B cell (primary cell): ENCODE measurements around the gene SNED1. TPM values are rescaled to one million over a fixed set of nuclear protein-coding genes. Genes with fewer than 3 reads are reported as not detected.

ENCODE experiments used
- ATAC-seq: fragments of 200-7000 bp; cut with Tn5 transposase; one replicate; pipeline ENCODE4 v1.10.0; 2021; ENCODE audit warnings: low read depth, mild to moderate bottlenecking, moderate number of reproducible peaks, moderate library complexity
- CTCF ChIA-PET: fragments of 350-600 bp; sonication (Branson Sonifier 250); formaldehyde crosslinking; loops from one replicate; lab custom pipeline; 2021; ENCODE audit warnings: antibody characterized with exemption, inconsistent platforms; lab: Charles Lee
- POLR2A ChIA-PET: fragments of 350-600 bp; sonication (Branson Sonifier 250); formaldehyde crosslinking; loops from one replicate; lab custom pipeline; 2021; ENCODE audit warnings: antibody characterized with exemption; lab: Charles Lee
- DNase-seq: peaks from one replicate; pipeline ENCODE4 v3.0.0; 2013
- H2AFZ ChIP-seq: 2 replicates; pipeline ENCODE4 v1.6.1; 2012; ENCODE audit warnings: mild to moderate bottlenecking, low read depth, low read length; ENCODE audit not compliant: insufficient read depth, poor library complexity, severe bottlenecking
- H3K27ac ChIP-seq, 2 donors: 1 replicate in 1 of 2; 2 replicates in 1 of 2; pipeline ENCODE4 v1.5.1; 2012 to 2013; ENCODE audit warnings: low read length in 2 of 2, mild to moderate bottlenecking in 2 of 2, moderate library complexity in 1 of 2
- H3K27me3 ChIP-seq, 4 experiments: fragments of 200-600 bp in 1 of 4; sonication (generic) in 1 of 4; replicated peaks in 1 of 4; 1 replicate in 2 of 4; 2 replicates in 2 of 4; pipeline versions ENCODE4 v1.6.1 to v1.7.0; 2013 to 2016; ENCODE audit warnings: low read length in 3 of 4, mild to moderate bottlenecking in 2 of 4, mixed read lengths in 1 of 4, moderate library complexity in 1 of 4; ENCODE audit not compliant: insufficient read depth in 4 of 4, control insufficient read depth in 3 of 4; ENCODE audit errors: control extremely low read depth in 1 of 4
- H3K36me3 ChIP-seq, 2 experiments: replicated peaks in 1 of 2; 1 replicate in 1 of 2; 2 replicates in 1 of 2; pipeline versions ENCODE4 v1.6.1 to v1.7.1; 2013; ENCODE audit warnings: low read length in 1 of 2; ENCODE audit not compliant: insufficient read depth in 2 of 2, control insufficient read depth in 1 of 2; ENCODE audit errors: control extremely low read depth in 1 of 2, extremely low read depth in 1 of 2
- H3K4me1 ChIP-seq, 2 donors: fragments of 200-600 bp in 1 of 2; sonication (generic) in 1 of 2; 1 replicate in 1 of 2; 2 replicates in 1 of 2; pipeline versions ENCODE4 v1.5.1 to v1.6.1; 2013 to 2017; ENCODE audit warnings: low read length in 2 of 2; ENCODE audit not compliant: control insufficient read depth in 2 of 2, insufficient read depth in 2 of 2
- H3K4me2 ChIP-seq: replicated peaks from 2 replicates; pipeline ENCODE3; 2012; ENCODE audit warnings: mild to moderate bottlenecking, low read depth, low read length; ENCODE audit not compliant: poor library complexity, severe bottlenecking
- H3K4me3 ChIP-seq, 5 experiments: fragments of 200-600 bp in 1 of 5; sonication (generic) in 1 of 5; 1 replicate in 3 of 5; 2 replicates in 2 of 5; pipeline versions ENCODE4 v1.5.1 to v1.7.0; 2011 to 2016; ENCODE audit warnings: low read length in 4 of 5, mild to moderate bottlenecking in 4 of 5, low read depth in 2 of 5, control low read depth in 1 of 5, moderate library complexity in 1 of 5; ENCODE audit not compliant: insufficient read depth in 1 of 5; ENCODE audit errors: control extremely low read depth in 1 of 5, extremely low read depth in 1 of 5
- H3K79me2 ChIP-seq: fragments of 200-600 bp; sonication (generic); one replicate; pipeline ENCODE4 v1.6.0; 2016; ENCODE audit warnings: low read length; ENCODE audit not compliant: control insufficient read depth, insufficient read depth
- H3K9ac ChIP-seq: fragments of 200-600 bp; sonication (generic); 2 replicates; pipeline ENCODE4 v1.6.1; 2017; ENCODE audit warnings: mild to moderate bottlenecking, low read length, moderate library complexity
- H3K9me3 ChIP-seq, 3 donors: one replicate each; pipeline versions ENCODE4 v1.6.1 to v1.7.1; 2013; ENCODE audit warnings: low read length in 2 of 3; ENCODE audit not compliant: control insufficient read depth in 2 of 3, insufficient read depth in 1 of 3; ENCODE audit errors: control extremely low read depth in 1 of 3
- H4K20me1 ChIP-seq: 2 replicates; pipeline ENCODE4 v1.6.0; 2012; ENCODE audit warnings: mild to moderate bottlenecking, low read length; ENCODE audit not compliant: insufficient read depth, control insufficient read depth, poor library complexity, severe bottlenecking
- H3K27ac Mint-ChIP-seq: one replicate; pipeline ENCODE4 v1.8.0; 2021; ENCODE audit warnings: mixed read lengths
- H3K27me3 Mint-ChIP-seq: one replicate; pipeline ENCODE4 v1.8.0; 2021; ENCODE audit warnings: mixed read lengths
- H3K4me1 Mint-ChIP-seq: one replicate; pipeline ENCODE4 v1.8.0; 2021; ENCODE audit warnings: mixed read lengths
- H3K4me3 Mint-ChIP-seq: one replicate; pipeline ENCODE4 v1.8.0; 2021; ENCODE audit warnings: mixed read lengths
- H3K9me3 Mint-ChIP-seq: one replicate; pipeline ENCODE4 v1.8.0; 2022; ENCODE audit warnings: mixed read lengths; ENCODE audit not compliant: insufficient read depth
- CTCF ChIP-seq: fragments of 200-600 bp; IDR thresholded peaks from one replicate; pipeline ENCODE4 v1.8.0; 2022; ENCODE audit warnings: antibody characterized with exemption, mild to moderate bottlenecking
- EZH2 ChIP-seq: IDR thresholded peaks from 2 replicates; pipeline ENCODE4 v1.6.1; 2012; ENCODE audit warnings: borderline replicate concordance, low read depth, mild to moderate bottlenecking, moderate library complexity, low read length; ENCODE audit not compliant: insufficient read depth, poor library complexity, severe bottlenecking
- WGBS: methylation state at CpG from one replicate; pipeline ENCODE4 v1.1.5; 2013; ENCODE audit warnings: missing lambda C conversion rate; ENCODE audit not compliant: insufficient coverage; 5-methylcytosine and 5-hydroxymethylcytosine counted together
- intact Hi-C: fragments of 100-400 bp; cut with micrococcal nuclease; formaldehyde crosslinking; loops from one replicate; pipeline ENCODE4 v1.10.0; 2022
- polyA plus RNA-seq: library from polyadenylated mRNA; depleted of rRNA; stranded (reverse); fragments of >200 nt; gene quantifications from 2 replicates; pipeline ENCODE4 v1.2.3, GENCODE V29; 2012
- total RNA-seq, 2 donors: library from RNA; stranded (reverse); fragments of 120-200 nt in 1 of 2; gene quantifications; 1 replicate in 1 of 2; 2 replicates in 1 of 2; pipeline versions ENCODE4 v1.2.3 to v1.2.4, GENCODE V29; 2013 to 2022

SNED1 gene
- total and polyA plus RNA-seq, 2 donors (not counting 1 experiment from before 2014, with no cell fraction given) = 25.5 to 336 TPM

- Mint-ChIP-seq H3K4me3 (peak overlapping the region; percentile 74), H3K27me3 (no peaks in the 10 kb centered on the region), H3K27ac (peak overlapping the region; percentile 97), H3K4me1 (peaks cover 53% of the 10 kb centered on the region), H3K9me3 (no peaks in the 10 kb centered on the region)
- CTCF ChIA-PET = interaction anchor here (2.2 to 3.3 kb wide), 2 partner anchors 9 to 41 kb away, joined by 16 to 20 read pairs; partner anchors contain the start of genes MTERF4, PASK and PPP1R7
- Histone ChIP-seq H3K4me1 (peaks cover 35 to 59% of the 10 kb centered on the region in 2 donors), H3K4me2 (peak overlapping the region; percentile 53), H4K20me1 (no peaks in the 10 kb centered on the region), H3K79me2 (no peaks in the 10 kb centered on the region), H3K9me3 (peaks cover 0 to 6% (median 0%) of the 10 kb centered on the region in 3 donors), H2AFZ (peak overlapping the region; percentile 53), H3K4me3 (no peak overlapping the region), H3K27me3 (no peaks in the 10 kb centered on the region), H3K9ac (no peak overlapping the region), H3K36me3 (peaks cover 0 to 18% of the 10 kb centered on the region in 2 experiments), H3K27ac (peak overlapping the region; percentile 89 to 95)
- intact Hi-C loops = loop anchor here (1.0 to 10.0 kb wide), 4 partner anchors 7 to 545 kb away; partner anchors contain the start of genes DUSP28, MTERF4, PASK and RNPEPL1
- 84% methylated on average over 10 of the region's 14 CpGs for WGBS
- ATAC-seq (no peak), DNase-seq (no peak)
- TF ChIP-seq EZH2 (no peak), CTCF (no peak)
- POLR2A ChIA-PET = interaction anchor here (1.2 to 2.6 kb wide), 4 partner anchors 8 to 40 kb away, joined by 3 to 29 read pairs (median 10); partner anchors contain the start of genes MTERF4, PASK and PPP1R7
Measured at GRCh38 chr2:241109210-241110088, 111.0 kb downstream of the SNED1 start.
